GM18867 (cell line): ENCODE measurements around the gene SMCO3.

Source experiments
- ATAC-seq: cut with Tn5 transposase; IDR thresholded peaks from one replicate; pipeline ENCODE4 v1.9.1; 2021; ENCODE audit warnings: mild to moderate bottlenecking, moderate library complexity; ENCODE audit not compliant: unreplicated experiment

The SMCO3 gene

GRCh38 chr12:14814014-14814413, at the start of gene SMCO3:
Gene SMCO3 (minus strand): TSS chr12:14814182. CDS start chr12:14806680, 7,502 bp downstream.
- no peak for ATAC-seq

- ATAC-seq, result no peak
Observed at GRCh38 chr12:14860490-14860889, 46.5 kb upstream of the SMCO3 start.

- ATAC-seq, result no peak
Observed at GRCh38 chr12:14858513-14858912, 44.5 kb upstream of the SMCO3 start.

- peak; percentile 69 for ATAC-seq
Observed at GRCh38 chr12:14854586-14855183, 40.7 kb upstream of the SMCO3 start.

GRCh38 chr12:14853961-14854360, 40.0 kb upstream of the SMCO3 start:
- ATAC-seq, result no peak

GRCh38 chr12:14852880-14853279, 38.9 kb upstream of the SMCO3 start:
- no peak for ATAC-seq

- peak; percentile 81 for ATAC-seq
Observed at GRCh38 chr12:14850929-14851663, 37.1 kb upstream of the SMCO3 start.

GRCh38 chr12:14849661-14850060, 35.7 kb upstream of the SMCO3 start:
- ATAC-seq, result no peak

- ATAC-seq, result no peak
Observed at GRCh38 chr12:14846876-14847580, 33.0 kb upstream of the SMCO3 start.

GRCh38 chr12:14846042-14846587, 32.1 kb upstream of the SMCO3 start:
- ATAC-seq, result no peak

GRCh38 chr12:14845350-14845750, 31.4 kb upstream of the SMCO3 start:
- peak; percentile 46 for ATAC-seq

- ATAC-seq, result no peak
Observed at GRCh38 chr12:14844401-14844800, 30.4 kb upstream of the SMCO3 start.

GRCh38 chr12:14843425-14843887, 29.5 kb upstream of the SMCO3 start, which contains the start of gene ART4:
Gene ART4 (minus strand): TSS chr12:14843526. CDS start chr12:14843113, 413 bp downstream.
- ATAC-seq, result no peak

GRCh38 chr12:14842315-14842714, 28.3 kb upstream of the SMCO3 start:
- no peak for ATAC-seq

- ATAC-seq, result no peak
Observed at GRCh38 chr12:14841761-14842160, 27.8 kb upstream of the SMCO3 start.

GRCh38 chr12:14840616-14841015, 26.6 kb upstream of the SMCO3 start:
- ATAC-seq, result no peak

- ATAC-seq, result no peak
Observed at GRCh38 chr12:14839262-14839661, 25.3 kb upstream of the SMCO3 start.

- no peak for ATAC-seq
Observed at GRCh38 chr12:14836336-14837210, 22.6 kb upstream of the SMCO3 start.

- ATAC-seq, result no peak
Observed at GRCh38 chr12:14834509-14834908, 20.5 kb upstream of the SMCO3 start.

- ATAC-seq, result no peak
Observed at GRCh38 chr12:14833952-14834351, 20.0 kb upstream of the SMCO3 start.
